CD4-positive, alpha-beta T cell treated with Interleukin-2 at 100 ng/mL for 4 hours (primary cell): ENCODE results near the gene C19orf85.
A peak's percentile ranks its signal among the peaks of the same experiment; 100 is the strongest.

Source experiments
- DNase-seq: peaks from one replicate; pipeline ENCODE4 v3.0.0-alpha.2; 2020; ENCODE audit warnings: low spot score

Gene C19orf85

DNA sequence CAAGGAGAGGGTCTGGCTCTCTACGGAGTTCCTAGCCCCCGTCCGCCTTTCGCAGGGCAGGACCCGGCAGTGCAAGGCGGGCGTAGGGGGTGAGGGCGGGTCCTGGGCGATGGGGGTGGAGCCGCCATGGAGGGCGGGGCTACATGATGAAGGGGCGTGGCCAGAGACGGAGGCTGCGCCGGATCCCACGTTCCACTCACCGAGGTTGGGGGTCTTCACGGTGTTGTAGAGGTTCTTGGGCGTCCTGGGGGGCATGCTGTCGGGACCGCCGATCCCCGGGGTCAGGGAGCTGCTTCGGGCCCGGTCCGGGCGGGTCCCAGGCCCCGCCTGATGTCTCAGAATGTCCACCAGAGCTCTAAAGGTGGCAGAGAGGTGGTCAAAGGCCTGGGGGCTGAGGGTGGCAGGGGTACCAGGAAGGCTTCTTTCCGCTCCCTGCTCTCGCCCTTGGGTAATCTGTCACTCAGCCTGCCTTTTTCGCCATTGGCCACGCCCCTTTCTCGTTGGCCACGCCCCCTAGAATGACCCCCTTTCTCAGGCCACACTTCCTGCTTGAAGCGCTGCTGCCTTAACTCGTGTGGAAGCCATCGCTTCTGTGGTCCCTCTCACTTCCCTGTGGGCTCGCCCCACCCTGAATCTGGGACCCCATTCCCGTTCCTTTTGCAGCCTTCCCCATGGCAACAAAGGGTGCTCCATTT is 24.0 kb downstream of the C19orf85 start:
- no peak for DNase-seq

DNA sequence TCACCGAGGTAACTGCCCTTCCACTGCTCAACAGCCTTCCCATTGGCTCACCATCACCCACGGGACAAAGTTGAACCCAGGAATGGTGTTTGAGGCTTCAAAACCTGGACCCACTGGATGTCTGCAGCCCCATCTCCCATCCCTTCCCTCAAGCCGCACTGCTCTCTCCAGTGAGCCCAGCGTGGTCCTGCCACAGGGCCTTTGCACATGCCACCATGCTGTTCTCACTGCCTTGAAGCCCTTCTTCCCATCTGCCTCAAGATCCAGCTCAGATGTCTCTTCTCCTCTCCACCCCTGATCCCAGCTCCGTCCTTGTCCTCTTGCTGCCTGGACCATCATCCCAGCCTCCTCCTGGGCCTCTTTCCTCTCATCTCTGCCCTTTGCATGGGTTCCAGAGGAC is 25.5 kb downstream of the C19orf85 start:
- no peak for DNase-seq

DNA sequence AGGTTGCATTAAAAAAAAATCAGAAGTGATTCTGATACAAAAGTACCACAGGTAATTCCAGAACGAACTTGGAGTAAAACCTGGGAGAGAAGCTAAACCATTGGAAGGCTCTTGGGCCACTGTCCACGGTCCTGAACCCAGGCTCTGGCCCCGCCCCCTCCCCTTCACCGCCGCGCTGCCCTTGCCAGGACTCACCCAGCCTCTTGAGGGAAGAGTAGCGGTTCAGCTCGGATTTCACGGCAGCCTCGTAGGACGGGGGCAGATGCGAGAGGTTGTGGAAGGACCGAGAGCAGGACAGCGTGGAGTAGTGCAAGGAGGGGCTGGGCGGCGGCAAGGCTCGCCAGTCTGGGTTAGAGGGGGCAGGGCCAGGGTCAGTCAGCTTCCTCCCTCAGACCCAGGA is 27.1 kb downstream of the C19orf85 start:
- DNase-seq, result no peak

DNA sequence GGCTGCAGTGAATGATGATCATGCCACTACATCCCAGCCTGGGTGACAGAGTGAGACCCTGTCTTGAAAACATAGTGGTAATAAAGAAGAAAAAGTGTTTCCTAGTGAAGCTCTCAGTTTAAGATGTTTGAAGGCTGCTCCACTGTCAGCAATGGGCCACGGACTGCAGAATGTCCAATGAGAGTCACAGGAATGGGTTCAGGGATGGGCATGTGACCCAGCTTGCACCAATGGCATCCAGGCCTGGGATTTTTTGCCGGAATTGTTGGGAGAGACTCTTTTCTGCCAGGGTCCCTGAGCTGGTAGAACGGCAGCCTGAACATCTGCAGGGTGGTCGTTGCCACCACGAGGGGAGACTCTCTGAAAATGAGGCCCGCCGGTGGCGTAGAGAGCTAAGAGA is 27.7 kb downstream of the C19orf85 start:
- DNase-seq, result no peak

DNA sequence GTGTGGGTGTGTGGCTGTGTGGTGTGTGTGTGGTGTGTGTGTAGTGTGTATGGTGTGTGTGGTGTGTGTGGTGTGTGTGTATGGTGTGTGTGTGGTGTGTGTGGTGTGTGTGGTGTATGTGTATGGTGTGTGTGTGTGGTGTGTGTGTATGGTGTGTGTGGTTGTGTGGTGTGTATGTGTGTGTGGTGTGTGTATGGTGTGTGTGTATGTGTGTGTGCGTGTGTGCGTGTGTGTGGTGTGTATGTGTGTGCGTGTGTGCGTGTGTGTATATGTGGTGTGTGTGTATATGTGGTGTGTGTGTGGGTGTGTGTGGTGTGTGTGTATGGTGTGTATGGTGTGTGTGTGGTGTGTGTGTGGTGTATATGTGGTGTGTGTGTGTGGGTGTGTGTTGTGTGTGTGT is 29.5 kb downstream of the C19orf85 start:
- DNase-seq, result no peak

DNA sequence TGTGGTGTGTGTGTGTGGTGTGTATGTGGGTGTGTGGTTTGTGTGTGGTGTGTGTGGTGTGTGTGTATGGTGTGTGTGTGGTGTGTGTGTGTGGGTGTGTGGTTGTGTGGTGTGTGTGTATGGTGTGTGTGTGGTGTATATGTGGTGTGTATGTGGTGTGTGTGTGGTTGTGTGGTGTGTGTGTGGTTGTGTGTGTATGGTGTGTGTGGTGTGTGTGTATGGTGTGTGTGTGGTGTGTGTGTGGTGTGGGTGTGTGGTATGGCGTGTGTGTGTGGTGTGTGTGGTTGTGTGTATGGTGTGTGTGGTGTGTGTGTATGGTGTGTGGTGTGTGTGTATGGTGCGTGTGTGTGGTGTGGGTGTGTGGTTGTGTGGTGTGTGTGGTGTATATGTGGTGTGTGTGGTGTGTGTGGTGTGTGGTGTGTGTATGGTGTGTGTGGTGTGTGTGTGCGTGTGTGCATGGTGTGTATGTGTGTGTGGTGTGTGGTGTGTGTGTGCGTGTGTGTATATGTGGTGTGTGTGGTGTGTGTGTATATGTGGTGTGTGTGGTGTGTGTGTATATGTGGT is 30.1 kb downstream of the C19orf85 start:
- no peak for DNase-seq

DNA sequence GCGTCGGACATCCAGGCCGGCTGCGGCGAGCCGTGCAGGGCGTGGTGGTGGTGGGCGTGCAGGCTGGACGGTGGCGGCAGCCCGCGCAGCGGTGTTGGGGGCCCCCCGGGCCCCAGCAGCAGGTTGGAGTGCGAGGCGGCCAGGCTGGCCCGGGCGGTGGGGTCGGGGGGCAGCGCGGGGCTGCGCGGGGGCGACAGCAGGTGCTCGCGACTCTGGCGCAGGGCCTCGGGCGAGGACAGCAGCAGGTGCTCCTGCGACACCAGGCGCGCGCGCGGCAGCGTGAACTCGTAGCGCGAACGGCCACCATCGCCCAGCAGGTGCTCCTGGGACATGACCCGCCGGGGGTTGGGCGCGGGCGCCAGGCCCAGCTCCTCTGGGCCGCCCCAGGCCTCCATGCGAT is 31.3 kb downstream of the C19orf85 start:
- DNase-seq, result no peak

DNA sequence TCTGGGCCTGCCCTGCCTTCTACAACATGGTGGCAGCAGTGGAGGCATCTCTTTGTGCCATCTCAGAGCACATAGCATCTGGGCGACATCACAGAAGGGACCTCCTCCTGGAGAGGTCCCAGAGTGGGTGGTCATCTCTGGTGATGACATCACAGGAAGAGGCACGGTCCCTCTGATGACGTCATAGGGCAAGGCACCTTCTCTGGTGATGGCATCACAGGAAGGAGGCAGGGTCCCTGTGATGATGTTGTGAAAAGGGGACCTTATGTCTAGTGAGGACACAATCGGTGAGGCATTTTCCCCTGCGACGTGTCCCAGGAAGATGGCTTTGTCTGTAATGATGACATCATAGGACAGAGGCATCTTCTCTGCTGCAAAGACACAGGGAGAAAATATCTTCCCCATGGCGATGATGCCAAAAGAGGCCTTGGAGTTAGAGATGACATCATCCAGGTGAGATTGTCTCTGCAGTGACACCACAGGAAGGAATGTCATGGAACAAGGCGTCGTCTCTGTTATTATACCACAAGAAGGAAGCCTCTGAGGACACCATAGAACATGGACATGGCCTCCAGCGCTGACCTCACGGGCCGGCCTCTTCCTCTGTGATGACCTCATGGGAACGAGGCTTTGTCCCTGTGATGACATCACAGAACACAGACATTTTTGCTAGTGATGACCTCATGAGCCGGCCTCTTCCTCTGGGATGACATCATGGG is 32.2 kb downstream of the C19orf85 start:
- no peak for DNase-seq

DNA sequence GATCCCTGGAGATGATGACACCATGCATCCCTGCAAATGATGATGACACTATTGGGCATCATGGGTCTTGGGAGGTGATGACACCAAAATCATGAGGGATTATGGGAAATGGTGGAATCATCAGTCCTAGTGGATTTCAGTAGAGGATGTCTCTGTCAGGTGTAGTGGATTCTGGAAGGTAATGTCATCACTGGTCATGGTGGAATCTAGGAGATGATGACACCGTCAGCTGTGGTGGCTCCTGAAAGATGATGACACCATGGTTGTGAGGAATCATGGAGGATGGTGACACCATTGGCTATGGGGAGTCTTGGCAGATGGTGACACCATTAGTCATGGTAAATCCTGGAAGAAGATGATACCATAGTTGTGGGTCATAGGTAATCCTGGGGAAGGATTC is 33.4 kb downstream of the C19orf85 start:
- no peak for DNase-seq

DNA sequence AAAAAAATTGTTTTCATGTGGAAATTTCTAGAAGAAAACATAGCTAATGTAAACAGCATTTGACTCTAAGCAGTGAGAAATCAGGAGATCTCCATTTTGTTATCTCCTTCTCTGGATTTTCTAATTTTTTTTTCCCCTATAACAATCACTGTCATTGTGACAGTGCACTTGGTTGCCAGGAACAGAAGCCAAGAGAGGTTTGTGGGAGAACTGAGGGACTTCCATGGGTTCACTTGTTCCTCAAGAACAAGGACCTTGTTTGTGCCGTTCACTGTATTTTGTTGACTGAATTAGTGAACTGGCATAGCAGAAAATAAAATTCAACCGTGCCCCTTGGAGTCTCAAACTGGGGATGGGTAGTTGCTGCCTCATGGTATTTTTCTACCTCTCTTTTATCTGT is 38.5 kb downstream of the C19orf85 start:
- DNase-seq, result no peak

DNA sequence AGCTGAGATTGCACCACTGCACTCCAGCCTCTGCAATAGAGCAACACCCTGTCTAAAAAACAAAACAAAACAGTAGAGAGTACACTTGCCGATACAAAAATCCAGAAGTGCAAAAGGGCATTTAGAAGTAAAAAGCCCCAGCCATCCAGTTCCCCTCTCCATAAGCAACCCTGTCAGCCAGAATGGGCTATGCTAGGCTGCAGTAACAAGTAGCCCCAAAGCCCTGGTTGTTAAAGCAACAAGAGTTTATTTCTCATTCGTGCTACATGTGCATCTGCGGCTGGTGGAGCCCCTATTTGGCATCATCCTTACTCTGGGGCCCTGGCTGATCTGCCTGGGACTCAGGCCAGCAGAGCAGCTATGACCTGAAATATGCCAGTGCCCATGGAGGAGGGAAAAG is 40.0 kb downstream of the C19orf85 start:
- DNase-seq, result no peak

DNA sequence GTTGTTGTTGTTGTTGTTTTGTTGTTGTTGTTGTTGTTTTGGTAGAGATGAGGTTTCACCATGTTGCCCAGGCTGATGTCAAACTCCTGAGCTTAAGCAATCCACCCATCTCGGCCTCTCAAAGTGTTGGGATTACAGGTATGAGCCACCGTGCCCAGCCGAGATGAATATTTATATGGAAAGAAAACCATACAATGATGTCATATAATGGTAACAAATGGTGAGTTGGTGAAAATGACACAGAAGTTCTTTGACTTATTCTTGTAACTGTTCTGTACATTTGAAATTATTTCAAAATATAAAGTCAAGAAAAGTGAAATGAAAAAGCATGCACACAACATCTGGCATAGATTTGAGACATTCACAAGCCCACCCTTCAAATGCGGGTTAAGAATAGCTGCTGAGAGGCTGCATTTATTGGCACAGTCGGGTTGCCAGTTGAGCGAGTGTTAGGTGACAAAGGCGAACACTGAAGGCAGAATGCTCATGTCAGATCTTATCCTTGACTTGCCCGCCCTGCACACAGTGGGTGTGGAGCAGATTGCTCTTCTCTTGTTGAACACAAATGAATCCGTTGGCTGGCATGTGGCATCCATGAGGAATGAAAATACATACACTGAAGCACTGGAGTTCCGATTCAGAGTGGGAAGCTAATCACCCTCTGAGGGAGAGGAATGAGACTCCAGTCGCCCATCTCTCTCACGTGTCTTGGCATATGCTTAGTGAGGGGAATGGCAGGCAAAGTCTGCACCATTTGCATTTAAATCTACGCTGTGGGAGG is 41.1 kb downstream of the C19orf85 start:
- DNase-seq, result no peak

DNA sequence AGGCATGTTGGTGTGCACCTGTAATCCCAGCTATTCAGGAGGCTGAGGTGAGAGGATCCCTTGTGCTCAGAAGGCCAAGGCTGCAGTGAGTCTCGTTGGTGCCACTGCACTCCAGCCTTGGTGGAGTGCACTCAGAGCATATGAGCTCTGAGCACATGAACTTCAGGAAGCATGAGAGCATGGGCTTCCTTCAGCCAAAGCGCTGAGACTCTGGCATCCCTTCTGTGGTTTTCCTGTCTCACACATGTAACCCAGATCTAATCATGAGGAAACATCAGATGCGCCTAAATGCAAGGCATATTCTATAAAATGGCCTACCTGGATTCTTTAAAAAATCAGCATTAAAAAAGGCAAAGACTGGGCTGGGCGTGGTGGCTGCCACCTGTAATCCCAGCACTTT is 43.3 kb downstream of the C19orf85 start:
- DNase-seq, result peak; percentile 50

DNA sequence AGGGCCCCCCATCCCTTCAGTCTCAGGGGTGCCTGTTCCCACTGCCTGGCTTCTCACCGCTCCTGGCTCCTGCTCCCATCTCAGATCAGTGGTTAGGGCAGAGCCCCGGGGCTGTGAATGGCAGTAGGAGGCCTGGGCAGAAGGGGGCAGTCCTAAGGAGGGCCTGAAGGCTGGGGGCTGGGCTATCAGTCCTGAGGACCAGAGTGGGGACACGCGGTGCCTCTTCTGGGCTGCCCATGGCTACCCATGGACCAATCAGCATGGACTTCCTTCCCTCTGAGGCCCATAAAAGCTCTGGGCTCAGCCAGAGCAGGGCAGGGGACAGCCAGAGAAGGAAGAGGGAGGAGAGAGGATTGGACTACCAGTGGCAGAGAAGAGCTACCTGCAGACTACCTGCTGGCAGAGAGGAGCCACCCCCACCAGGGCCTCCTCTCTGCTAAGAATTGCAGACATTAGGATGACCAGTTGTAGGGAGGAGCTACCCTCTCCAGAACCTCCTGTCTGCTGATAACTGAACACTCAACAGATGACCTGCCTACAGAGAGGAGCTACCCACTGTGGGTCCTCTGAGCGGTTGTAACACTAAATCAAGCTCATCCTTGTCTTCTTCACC is 44.8 kb downstream of the C19orf85 start:
- no peak for DNase-seq

DNA sequence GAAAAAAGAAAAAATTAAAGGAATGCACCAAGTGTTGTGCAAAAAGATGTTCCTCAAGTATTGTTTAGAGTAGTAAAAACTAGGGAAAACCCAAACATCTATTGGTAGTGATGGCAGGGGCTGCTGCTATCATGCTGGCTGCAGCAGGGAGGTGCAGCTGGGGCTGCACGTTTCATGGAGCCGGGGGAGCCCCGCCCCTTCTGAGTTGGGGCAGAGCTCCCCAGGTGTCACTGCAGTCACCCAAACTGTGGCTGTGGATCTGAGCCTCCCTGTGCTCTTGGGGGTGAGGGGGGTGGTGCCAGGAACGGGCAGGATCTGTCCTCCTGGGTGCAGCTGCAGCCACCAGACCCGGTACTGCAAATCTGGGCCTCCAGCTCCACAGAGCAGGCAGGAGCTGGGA is 45.4 kb downstream of the C19orf85 start:
- no peak for DNase-seq

DNA sequence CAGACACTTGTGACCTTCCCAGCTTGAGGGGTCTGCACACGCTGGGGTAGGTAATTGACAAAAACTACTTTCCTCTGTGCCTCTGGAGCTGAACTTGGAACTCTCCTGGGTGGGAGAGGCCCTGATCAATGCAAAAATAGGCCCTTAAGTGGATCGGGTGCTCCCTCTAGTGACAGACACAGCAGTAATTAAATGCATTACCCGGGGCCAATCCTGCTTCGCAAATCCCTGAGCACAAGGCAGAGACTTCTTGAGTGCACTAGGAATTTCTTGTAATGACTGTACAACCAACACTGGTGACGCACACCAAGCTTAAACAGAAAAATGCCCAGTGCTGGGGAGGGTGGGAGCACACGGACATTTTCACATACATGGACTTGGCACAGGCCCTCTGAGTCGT is 46.4 kb downstream of the C19orf85 start:
- DNase-seq, result peak; percentile 63
